NCI-H2081 (cell line): Measurements from ENCODE around the gene DLX6.

ENCODE experiments used
- DNase-seq, 2 experiments: peaks; one replicate each; lab custom pipeline; 2025; lab: John Stamatoyannopoulos, UW

The DLX6 gene

DNA sequence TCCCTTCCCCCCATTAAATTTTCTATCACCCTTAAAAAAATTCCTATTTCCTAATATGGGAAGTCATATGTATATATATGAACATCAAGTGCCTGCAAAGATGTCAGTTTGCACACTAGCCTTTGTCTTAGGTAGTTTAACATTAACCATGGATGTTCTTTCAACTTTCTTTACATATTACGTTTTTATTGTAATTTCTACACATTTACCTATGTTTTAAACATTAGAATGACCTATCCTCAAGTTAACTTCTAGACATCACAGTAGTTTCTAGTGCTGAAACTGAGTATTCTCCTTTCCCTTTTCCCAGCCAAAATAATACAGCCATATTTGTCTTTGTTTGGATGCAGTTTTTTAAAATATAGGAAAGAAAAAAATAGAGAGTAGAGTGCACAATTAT is 5.8 kb downstream of the DLX6 start:
- no peak for DNase-seq

DNA sequence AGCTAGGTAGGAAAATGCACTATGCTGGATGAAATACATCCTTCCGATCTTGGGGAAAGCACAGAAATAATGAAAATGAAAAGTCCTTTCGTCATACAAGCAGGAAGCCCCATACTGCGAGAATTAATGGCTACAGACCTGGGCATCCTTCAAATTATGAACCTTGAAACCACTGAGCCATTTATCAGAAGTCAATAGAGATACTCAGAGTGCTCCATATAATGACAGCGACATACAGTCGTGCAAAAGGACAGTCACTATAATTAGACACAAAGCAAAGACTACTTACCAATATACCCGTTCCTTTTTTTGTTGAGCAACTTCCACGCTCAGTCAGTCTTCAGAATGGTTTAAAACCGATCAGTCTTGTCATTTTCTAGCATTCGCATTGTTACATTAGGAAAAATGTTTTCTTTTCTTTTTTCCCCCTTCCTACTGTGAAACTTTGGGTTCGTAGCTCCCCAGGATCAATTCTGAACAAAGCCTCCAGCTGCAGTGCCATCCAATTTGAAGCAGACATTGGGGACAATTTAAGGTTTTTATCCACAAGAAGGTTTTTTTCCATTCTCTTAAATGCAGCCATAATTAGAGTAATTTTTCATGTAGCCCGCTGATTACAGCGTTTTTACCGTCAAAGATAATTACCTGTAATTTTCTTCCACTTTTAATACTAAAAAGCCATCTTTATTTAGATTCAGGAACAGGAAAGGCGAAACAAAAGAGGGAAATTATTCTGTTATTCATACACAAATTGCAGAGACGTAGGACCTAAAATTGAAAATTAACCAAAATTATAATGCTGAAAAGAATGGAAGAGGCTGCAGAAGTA is 6.4 kb downstream of the DLX6 start:
- peak; percentile 92 to 98 for DNase-seq

DNA sequence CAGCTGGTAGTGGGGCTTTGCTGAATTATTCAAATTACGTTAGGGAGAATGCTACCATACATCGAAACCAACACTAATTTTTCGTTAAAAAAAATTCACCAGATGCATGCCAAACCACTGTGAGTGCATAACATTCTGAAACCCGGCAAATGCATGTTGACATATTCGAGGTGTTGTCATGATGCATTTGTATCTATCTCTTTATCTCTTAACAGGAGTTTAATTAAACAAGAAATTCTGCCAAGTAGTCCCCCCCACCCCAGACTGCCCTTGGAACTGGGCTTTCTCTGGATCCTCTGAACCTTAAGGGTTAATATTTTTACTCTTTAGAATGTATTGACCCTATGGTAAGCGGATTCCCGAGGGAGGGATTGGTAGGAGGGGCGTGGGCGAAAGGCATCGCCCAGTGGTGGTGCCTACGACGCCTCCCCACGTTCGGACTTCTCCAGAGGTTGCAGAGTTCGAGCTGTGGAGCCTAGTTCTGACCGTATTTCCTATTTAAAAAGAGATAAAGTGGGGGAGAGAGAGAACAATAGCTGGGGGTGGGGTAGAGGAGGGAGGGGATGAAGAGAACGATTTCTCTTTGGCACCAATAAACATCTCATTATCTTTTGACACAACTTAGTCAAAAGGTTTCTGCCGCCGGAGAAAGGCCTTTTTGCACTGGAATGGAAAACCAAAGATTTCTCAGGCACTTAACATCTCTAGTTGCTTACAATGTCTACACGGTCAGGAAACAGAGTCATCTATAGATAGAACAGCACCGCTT is 7.2 kb downstream of the DLX6 start:
- DNase-seq: peak in 1 of 2 experiments; percentile 92

DNA sequence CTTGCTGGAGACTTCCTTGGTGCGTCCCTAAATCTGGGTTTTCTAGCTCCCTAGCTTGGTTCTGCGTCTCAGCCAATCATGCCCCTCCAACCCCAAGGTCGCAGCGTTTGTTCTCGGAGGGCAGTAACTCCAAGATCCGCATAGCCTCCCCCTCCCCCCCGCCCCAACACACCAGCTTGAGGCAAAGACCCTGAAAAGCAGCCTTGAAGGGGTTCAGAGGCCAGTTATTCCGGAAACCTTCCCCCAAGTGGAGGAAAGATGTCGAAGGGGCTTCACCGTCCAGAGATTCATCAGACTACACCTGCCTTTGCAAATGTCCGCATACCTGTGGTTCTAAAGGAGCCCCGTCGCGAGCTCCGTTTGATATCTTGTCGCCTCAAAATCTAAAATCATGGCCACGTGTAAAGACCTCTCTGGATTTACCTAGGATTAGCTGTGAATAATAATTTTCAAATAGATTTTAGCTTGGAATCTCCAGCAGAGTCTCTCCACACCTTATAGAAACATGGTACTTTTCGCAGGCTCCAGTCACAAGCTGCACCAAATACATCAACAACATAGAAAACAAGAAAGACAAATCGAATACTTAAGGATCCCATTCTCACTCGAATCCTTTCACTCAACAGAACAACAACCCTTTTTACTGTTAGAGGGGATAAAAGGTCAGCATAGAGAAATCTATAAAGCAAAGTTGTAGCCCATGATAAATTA is 7.9 kb downstream of the DLX6 start:
- no peak for DNase-seq

DNA sequence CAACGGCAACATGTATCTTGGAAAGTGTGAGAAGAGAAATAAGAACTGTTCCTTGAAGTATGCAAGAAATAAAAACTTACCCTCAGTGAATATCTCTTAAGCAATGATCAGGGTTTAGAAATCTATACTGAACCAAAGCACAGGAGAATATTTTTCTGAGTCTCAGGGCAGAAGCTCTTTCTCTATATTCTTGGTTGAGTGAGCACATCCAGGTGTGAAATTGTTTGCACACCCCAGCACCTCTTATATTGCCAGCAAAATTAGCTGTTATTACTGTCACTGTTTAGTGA is 8.4 kb downstream of the DLX6 start:
- no peak for DNase-seq

DNA sequence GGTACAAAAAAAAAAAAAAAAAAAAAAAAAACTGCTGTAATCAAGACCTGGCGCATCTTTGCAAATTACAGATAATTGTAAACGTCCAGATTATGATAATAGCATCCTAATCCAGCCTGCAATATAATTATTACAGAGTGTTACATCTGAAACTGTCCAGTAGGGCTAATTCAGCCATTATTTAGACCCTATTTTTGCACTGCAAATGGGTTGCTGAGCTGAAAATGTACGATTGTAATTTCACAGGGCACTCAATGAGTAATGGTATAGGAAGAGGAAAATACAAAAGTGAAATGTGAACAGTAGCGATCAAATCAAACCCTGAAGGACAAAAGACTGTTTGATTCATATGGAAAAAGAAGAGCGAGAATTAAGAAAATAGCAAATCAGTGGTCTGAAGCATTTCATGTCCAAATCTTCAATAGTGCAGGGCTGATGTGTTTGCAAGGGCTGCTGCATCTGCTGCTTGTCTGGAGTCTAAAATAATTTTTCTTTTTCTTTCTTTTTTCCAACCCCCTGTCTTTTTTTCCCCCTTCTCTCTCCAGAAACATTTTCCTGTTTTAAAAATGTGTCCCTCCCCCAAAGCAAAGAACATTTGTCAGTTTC is 8.9 kb downstream of the DLX6 start:
- peak in 1 of 2 experiments; percentile 93 for DNase-seq

DNA sequence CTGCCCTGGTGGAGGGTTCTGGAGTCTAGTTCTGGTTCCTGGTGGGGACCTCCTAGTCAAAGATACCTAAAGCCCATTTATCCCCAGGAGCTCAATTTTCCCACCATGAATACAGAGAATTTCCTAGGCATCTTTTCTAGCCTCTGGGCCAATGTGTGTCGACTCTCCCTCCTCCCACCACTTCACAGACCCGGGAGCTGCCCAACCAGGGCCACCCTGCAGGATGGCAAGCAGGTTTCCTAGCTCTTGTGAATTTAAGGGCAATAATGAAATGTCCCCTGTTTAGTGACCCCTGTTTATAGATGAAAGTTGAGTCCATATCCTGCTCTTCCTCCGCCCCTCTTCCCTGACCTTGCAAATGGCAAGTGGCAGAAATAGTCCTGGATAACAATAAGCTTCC is 9.9 kb downstream of the DLX6 start:
- no peak for DNase-seq

DNA sequence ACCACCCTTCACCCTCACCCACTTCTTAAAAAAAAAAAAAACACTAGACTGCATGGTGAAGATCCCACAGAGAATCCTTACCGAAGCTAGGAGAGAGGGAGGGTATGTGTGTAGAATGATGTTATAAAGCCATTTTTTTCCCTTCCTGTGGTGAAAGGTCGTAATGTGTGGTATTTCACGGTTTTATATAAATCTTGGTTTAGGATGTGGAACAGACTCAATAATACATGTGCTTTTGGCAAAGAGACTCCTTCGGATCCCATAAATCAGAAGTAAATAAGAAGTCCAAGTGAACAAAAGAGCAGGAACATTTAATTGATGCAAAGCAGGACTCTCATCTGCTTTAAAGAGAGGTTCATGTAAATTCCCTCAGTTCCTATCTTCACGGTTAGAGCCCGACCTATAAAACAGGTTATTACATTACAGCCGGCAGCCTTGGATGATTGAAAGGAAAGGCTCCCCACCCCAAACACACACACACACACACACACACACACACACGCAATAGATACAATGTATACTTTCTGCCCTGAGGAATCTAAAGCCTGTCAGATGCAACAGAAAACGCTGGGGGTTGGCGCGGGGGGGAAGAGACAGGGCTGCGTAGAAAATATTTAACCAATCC is 10.5 kb downstream of the DLX6 start:
- no peak for DNase-seq

DNA sequence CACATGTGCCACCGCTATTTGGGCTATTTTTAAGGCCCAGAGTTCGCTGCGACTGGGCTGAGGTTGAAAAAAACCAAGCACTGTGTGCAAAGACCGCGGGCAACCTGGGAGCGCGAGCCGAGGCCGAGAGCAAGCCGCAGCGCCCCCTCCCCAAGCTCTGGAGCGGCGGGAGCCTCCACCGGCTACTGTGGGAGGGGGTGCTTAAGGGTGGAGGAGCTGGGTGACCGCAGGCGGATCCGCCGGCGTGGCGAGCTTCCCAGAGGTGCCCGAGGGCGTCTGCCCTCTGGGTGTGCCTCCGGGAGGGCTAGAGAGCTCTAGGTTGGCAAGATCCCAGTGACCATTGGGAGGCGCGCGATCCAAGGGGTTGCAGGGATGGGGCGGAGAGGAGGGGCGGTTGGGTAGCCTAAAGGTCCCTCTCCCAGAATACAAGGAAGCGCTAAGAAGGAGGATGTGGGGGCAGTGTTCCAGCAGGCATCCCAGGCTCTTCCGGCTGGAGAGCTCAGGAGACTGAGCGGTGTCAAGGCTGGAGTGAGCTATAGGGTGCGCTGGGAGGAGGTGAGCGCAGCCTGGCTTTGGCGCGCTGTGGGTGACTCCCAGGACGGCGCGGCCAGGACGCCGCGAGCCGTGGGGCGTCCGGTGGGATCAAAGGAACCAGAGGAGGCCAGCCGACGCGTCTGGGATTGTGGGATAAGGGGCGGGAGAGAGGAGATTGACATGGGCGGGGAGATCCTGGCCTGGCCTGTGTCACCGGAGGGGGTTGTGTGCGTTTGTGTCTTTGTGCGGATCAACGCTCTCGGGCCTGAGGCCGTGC is 11.2 kb downstream of the DLX6 start:
- DNase-seq: peak in 1 of 2 experiments; percentile 96

DNA sequence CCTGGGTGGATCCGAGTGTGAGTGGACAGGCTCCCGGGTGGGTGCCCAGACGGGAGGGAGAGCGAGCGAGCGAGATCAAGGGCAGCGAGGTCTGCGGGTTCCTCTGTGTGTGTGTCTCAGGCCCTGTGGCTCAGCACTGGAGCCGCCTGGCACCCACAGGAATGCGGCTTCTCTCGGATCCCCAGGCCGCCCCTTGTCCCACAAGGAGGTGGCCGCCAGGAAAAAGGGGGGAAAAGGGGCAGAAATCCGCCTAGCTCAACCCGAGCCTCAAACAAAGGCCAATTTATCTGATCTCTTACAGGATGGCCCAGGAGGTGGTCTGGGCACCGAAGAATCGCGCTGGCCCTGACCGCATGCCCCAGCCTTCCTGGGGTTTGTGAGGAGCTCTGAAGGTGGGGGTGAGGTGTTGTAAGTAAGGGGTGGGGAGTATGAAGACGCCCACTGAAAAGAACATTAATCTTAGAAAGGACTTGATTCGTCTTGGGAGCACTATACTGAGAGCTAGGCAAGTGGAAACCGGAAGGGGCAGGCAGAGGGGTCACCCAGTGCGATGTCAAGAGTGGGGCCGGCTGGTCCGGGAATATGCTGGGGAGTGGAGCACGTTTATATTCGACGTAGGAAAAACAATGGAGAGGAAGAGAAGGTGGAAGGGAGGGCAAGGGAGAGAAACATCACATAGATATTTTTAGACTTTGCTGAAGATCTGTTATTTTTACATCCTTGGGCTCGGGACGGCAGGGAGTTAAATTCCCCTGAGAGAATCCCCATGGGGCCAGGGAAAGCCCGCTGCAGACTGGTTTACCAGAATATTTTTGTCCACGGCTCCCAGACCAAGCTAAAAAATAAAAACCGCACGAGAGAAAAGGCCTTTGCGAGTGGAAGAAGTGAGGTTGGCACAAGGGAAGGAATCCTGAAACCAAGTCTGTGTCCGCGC is 12.1 kb downstream of the DLX6 start:
- DNase-seq: no peak

DNA sequence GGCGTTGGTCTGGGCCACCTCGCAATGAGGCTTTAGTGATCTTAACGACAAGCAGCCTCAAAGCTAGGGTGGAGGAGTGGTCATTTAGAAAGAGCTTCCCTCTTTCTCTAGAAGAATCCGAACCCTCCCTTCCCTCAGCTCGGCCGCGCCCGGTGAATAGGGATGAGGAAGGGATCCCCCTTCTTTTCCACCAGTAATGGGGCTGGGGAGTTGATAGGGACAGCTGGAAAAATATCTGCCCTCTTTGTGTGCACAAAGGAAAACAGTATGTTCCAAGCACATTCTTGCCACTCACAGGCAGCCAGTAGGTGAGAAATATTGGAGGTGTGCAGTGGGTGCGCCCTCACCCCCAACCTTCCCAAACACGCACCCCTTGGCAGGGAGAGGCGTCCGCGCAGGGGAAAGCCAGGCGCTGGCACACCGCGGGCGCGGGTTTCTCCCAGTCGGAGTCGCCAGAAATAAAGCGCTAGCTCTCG is 12.8 kb downstream of the DLX6 start:
- DNase-seq: no peak

DNA sequence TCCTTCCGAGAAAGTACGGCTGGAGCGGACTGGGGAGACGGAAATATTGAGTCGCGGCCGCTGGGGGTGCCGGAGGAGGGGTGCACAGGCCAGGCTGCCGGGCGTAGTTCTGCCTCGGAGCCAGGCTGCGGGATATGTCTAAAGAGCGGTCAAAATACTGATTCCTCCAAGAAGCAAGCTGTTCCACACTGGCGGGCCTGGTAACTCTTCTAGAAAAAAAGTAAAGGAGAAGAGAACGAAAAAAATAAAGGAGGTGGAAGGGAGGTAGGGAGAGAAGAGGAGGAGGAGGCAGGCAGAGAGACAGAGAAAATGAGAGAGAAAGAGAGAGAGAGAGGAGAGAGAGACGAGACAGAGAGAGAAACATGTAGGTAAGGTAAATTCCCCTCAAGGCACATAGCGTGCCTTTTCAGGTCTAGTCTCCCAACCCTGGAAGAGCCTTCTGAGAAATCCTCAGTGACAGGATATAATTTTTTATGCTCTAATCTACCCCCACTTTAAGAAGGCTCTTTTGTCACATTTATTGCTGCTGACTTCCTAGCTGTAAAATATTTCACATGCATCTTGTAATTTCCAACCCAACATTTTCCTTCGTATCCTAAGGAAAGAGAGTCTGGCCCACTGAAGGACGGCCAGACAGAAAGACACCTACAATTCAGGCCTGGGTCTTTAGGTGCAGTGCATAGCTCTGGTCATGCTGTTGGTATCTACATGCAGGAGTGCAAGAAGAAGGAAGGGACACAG is 13.6 kb downstream of the DLX6 start:
- no peak for DNase-seq

DNA sequence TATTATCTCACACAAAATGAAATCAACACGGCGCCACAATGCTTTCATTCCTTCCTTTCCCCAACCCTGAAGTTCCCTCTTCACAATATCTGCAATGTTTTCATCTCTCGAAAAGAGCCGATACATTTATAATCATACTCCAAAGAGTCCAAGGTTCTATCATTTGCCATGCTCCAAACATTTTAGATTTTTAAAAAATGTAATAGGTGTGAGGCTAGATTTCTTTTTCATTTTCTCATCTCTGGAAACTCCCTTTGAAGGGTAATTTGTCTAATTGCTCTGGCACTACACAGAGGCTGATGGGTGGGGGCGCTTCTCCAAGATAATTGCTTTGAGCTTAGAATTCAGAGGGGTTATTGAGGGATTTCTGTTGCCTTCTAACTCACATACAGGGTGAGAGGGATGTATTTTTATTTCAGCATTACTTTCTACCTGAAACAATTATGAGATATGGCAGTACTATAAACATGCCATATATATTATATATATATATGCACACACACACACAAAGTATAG is 14.4 kb downstream of the DLX6 start:
- peak in 1 of 2 experiments; percentile 88 for DNase-seq

DNA sequence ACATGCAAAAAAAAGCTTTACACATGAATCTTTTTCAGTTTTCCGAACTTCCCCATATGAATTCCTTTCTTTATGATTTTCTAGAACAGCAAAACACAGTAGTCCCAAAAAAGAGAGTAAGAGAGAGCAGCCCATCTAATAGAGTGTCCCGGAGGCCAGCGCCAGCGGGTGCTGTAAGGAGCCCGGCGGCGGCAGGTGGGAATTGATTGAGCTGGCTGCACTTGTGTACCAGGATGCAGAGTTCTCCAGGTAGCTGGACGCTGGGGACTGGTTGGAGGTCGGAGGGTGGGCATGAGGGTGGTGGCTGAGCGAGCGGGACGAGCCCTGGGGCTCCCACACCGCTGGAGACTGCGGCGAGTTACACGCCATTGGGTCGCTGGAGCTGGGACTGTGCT is 15.2 kb downstream of the DLX6 start:
- DNase-seq: no peak

DNA sequence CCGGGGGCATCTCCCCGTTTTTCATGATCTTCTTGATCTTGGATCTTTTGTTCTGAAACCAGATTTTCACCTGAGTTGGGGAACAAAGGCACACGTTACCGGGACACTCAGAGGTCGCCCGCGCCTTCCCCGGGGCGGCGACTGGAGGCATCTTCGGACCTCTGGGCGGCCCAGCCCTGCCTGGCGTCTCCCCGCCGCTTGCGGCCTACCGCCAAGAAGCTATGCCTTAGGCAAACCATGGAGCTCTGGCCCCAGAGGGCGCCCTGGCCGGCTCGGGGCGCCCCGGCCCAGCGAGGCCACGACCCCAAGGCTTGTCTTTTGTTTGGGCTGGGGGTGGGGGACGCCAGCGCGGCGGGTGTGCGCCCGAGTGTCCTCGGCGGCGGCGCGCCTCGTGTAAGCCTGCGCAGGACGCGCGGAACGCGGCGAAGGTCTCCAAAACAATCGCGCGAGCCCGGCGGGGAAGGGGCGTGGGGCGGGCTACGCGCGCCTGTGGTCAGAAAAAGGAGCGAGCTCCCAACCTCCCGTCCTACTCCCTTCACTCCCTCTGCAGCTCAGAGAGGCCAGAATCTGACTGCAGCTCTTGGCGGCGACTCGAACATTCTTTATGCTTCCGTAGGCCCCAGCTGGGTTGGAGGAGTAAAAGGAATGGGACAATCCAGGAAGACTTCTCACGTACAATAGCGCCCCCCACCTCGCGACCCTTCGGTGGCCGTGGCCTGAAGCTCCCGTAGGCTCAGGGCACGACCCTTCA is 15.8 kb downstream of the DLX6 start:
- no peak for DNase-seq

DNA sequence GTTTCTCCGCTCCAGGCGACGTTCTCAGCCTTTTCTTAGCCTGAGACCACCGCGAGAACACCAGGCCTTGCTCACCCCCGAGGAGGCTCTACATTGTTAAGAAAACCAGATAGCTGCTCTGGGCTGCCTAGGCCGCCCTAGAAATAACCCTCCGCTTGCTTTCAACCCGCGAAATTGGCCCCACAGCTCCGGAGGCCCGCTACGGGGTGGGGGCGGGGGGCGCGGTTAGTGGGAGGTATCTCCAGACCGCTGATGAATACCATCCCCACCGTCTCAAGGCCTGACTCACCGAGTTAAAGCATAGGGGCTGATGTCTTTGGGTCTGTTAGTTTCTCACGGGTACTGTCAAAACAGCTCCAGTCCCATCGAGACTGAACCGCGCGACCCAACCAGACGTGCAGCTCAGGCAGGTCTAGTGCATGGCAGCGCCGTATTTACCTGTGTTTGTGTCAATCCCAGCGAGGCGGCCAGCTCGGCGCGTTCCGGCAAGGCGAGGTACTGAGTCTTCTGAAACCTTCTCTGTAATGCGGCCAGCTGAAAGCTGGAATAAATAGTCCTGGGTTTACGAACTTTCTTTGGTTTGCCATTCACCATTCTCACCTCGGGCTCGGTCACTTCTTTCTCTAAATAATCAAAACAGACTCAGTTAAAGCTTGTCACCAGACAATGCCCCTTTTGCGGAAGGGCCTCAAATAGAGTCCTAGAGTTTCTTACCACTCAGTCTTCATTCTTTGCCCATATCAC is 16.6 kb downstream of the DLX6 start:
- no peak for DNase-seq

DNA sequence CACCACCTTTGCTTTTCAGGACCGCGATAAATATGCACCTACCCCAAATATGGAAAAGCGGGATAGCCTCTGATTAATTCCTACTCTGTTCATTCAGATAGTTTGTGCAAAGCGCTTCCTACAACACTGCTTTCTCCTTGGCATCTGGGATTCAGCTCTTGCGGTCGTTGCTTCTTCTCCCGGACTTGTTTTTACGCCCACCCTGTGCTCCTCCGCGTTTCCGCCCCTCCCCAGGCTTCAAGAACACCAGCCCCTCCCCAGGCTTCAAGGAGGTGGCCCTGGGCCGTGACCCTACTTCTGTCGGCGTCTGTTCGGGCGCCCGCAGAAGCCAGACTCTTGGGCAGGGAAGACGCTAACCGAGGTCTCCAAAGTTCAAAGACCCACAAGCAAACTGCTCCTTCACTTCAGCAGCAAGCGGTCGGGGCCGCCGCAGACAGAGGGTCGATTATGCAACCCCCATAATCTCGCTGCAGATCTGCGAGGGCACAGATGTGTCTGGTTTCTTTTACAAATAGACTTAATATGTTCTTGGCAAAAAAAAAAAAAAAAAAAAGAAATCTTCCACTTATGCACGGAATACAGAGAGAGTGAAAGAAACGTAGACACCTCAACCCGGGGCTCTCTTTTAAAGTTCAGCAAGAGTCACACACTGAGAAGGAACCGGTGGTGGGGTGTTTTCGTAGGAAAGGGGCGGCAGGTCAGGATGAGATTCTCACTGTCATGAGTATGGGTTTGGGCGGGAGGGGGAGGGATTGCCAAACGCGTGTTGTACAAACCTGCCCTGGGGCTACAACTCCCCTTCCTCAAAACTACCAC is 17.3 kb downstream of the DLX6 start:
- DNase-seq: no peak
